GM12872 (cell line): ENCODE measurements around the gene SIDT2.

Experiments
- CTCF ChIP-seq: IDR thresholded peaks from 3 replicates; pipeline ENCODE4 v1.5.1; 2011; ENCODE audit warnings: low read depth, mild to moderate bottlenecking, low read length, moderate library complexity; ENCODE audit not compliant: insufficient read depth

The SIDT2 gene

GRCh38 chr11:117189191-117189940 is 10.8 kb downstream of the SIDT2 start:
- no peak for TF ChIP-seq CTCF

- no peak for TF ChIP-seq CTCF
These were observed 11.5 kb downstream of the SIDT2 start for GRCh38 chr11:117189941-117190544.

GRCh38 chr11:117191680-117192400 is 13.3 kb downstream of the SIDT2 start:
- no peak for TF ChIP-seq CTCF

GRCh38 chr11:117192401-117192875 is 13.9 kb downstream of the SIDT2 start:
- no peak for TF ChIP-seq CTCF

- no peak for TF ChIP-seq CTCF
These were observed 14.8 kb downstream of the SIDT2 start for GRCh38 chr11:117193130-117194020.

- no peak for TF ChIP-seq CTCF
These were observed 15.7 kb downstream of the SIDT2 start for GRCh38 chr11:117194267-117194666.
